Stimulated activated CD4-positive, alpha-beta T cell treated with anti-CD3 and anti-CD28 coated beads, TNF-alpha, amount 100 ng/mL, for 1 hour (primary cell): Measurements from ENCODE around the gene SLC13A1.
"Not testable (repeated sequence)": the region's sequence is repeated elsewhere in the genome, so short reads cannot be mapped to it uniquely, and the experiment has no call there.

Experiments
- DNase-seq, 3 donors: peaks; one replicate each; pipeline ENCODE4 v3.0.0-alpha.2; 2020; ENCODE audit warnings: low read depth in 3 of 3, low spot score in 1 of 3

Gene SLC13A1

GRCh38 chr7:123126691-123127090 is 73.1 kb downstream of the SLC13A1 start:
- DNase-seq, result no peak

- DNase-seq, result no peak
Measured at GRCh38 chr7:123126171-123126570, 73.6 kb downstream of the SLC13A1 start.

GRCh38 chr7:123125231-123125630 is 74.5 kb downstream of the SLC13A1 start:
- no peak for DNase-seq

GRCh38 chr7:123122916-123123315 is 76.9 kb downstream of the SLC13A1 start:
- no peak for DNase-seq

GRCh38 chr7:123120286-123120685 is 79.5 kb downstream of the SLC13A1 start:
- no peak for DNase-seq

- no peak for DNase-seq
Measured at GRCh38 chr7:123115331-123115730, 84.4 kb downstream of the SLC13A1 start.

- DNase-seq, result no peak
Measured at GRCh38 chr7:123114288-123114687, 85.5 kb downstream of the SLC13A1 start.

GRCh38 chr7:123112833-123113232 is 86.9 kb downstream of the SLC13A1 start:
- no peak for DNase-seq

- DNase-seq, result no peak
Measured at GRCh38 chr7:123099712-123100111, 100.1 kb downstream of the SLC13A1 start.

- no peak for DNase-seq
Measured at GRCh38 chr7:123096976-123097375, 102.8 kb downstream of the SLC13A1 start.

- DNase-seq, result no peak
Measured at GRCh38 chr7:123096434-123096833, 103.3 kb downstream of the SLC13A1 start.

- no peak for DNase-seq
Measured at GRCh38 chr7:123090456-123090855, 109.3 kb downstream of the SLC13A1 start.

- not testable (repeated sequence) for DNase-seq
Measured at GRCh38 chr7:123086910-123087309, 112.9 kb downstream of the SLC13A1 start.

GRCh38 chr7:123084861-123085260 is 114.9 kb downstream of the SLC13A1 start:
- DNase-seq, result not testable (repeated sequence)

GRCh38 chr7:123079021-123079420 is 120.7 kb downstream of the SLC13A1 start:
- DNase-seq, result no peak

GRCh38 chr7:123075838-123076467 is 123.8 kb downstream of the SLC13A1 start:
- DNase-seq, result no peak

- DNase-seq, result no peak
Measured at GRCh38 chr7:123070702-123071286, 129.0 kb downstream of the SLC13A1 start.

- DNase-seq, result no peak
Measured at GRCh38 chr7:123067814-123068213, 132.0 kb downstream of the SLC13A1 start.
